HCT116 (cell line): Measurements from ENCODE around the gene GPR84. TPM values are rescaled to one million over a fixed set of nuclear protein-coding genes. Genes with fewer than 3 reads are reported as not detected.
"Not testable (repeated sequence)": the region's sequence is repeated elsewhere in the genome, so short reads cannot be mapped to it uniquely, and the experiment has no call there.

Experiments
- ATAC-seq: fragments of 200-7000 bp; cut with Tn5 transposase; 2 replicates; pipeline ENCODE4 v1.9.1; 2020; ENCODE audit warnings: mild to moderate bottlenecking, moderate library complexity
- BruUV-seq: library from RNA; stranded (reverse); fragments of 400-500 nt; replicated peaks from 2 replicates; lab custom pipeline; 2021; lab: Mats Ljungman, UMichigan
- CTCF ChIA-PET: fragments of 300-600 bp; sonication (Branson Sonifier 250); formaldehyde crosslinking; loops from one replicate; lab custom pipeline; 2021; ENCODE audit warnings: antibody characterized with exemption; lab: Charles Lee
- POLR2A ChIA-PET: fragments of 300-600, 350-600 bp; sonication (Branson Sonifier 250); formaldehyde crosslinking; loops from one replicate; lab custom pipeline; 2021; ENCODE audit warnings: antibody characterized with exemption; lab: Charles Lee
- RAD21 ChIA-PET, 2 experiments: fragments of 300-600 bp; sonication (Branson Sonifier 250); formaldehyde crosslinking; loops; one replicate each; lab custom pipeline; 2023; ENCODE audit warnings: low total read pairs in 2 of 2; ENCODE audit not compliant: uncharacterized antibody in 2 of 2, unreplicated experiment in 2 of 2, low non-redundant PET in 1 of 2; lab: Charles Lee
- DNase-seq: peaks from one replicate; pipeline ENCODE4 v3.0.0-alpha.2; 2010; ENCODE audit warnings: low read depth, low spot score
- H2AFZ ChIP-seq: fragments of 200-600 bp; shearing (Covaris generic), sonication (generic); 2 replicates; pipeline ENCODE4 v1.6.1; 2017; ENCODE audit warnings: low read depth, mixed run types, mixed read lengths, antibody characterized with exemption, low read length; ENCODE audit not compliant: poor library complexity, severe bottlenecking
- H3K27ac ChIP-seq: 2 replicates; pipeline ENCODE4 v1.5.1; 2012; ENCODE audit warnings: low read depth, low read length
- H3K27me3 ChIP-seq: fragments of 200-600 bp; sonication (generic); 2 replicates; pipeline ENCODE4 v1.6.1; 2016; ENCODE audit warnings: mixed run types, low read length, mixed read lengths; ENCODE audit not compliant: insufficient read depth
- H3K36me3 ChIP-seq, 2 experiments: fragments of 200-500 bp in 1 of 2; fragments of 200-600 bp in 1 of 2; sonication (Bioruptor generic) in 1 of 2; sonication (generic) in 1 of 2; 2 replicates each; pipeline versions ENCODE4 v1.5.1 to v1.6.1; 2014 to 2016; ENCODE audit warnings: low read length in 2 of 2, inconsistent platforms in 1 of 2, mixed read lengths in 1 of 2, mixed run types in 1 of 2; ENCODE audit not compliant: insufficient read depth in 2 of 2, control insufficient read depth in 1 of 2
- H3K4me1 ChIP-seq, 2 experiments: fragments of 200-600 bp in 1 of 2; sonication (generic) in 1 of 2; 2 replicates each; pipeline versions ENCODE4 v1.5.1 to v1.6.1; 2012 to 2017; ENCODE audit warnings: low read length in 2 of 2, inconsistent platforms in 1 of 2, mild to moderate bottlenecking in 1 of 2, mixed read lengths in 1 of 2, mixed run types in 1 of 2, moderate library complexity in 1 of 2; ENCODE audit not compliant: insufficient read depth in 2 of 2, control insufficient read depth in 1 of 2
- H3K4me2 ChIP-seq: fragments of 200-600 bp; sonication (generic); 2 replicates; pipeline ENCODE4 v1.6.1; 2017; ENCODE audit warnings: mixed run types, low read length, mixed read lengths
- H3K4me3 ChIP-seq, 2 experiments: fragments of 200-600 bp in 1 of 2; sonication (generic) in 1 of 2; replicated peaks in 1 of 2; 2 replicates each; pipeline ENCODE4 v1.5.1; 2011 to 2016; ENCODE audit warnings: low read length in 2 of 2, control low read depth in 1 of 2, low read depth in 1 of 2, mild to moderate bottlenecking in 1 of 2, mixed read lengths in 1 of 2, mixed run types in 1 of 2
- H3K79me2 ChIP-seq: fragments of 200-600 bp; sonication (generic); 2 replicates; pipeline ENCODE4 v1.6.1; 2017; ENCODE audit warnings: mild to moderate bottlenecking, mixed run types, low read length, moderate library complexity, mixed read lengths; ENCODE audit not compliant: insufficient read depth
- H3K9ac ChIP-seq: fragments of 200-600 bp; sonication (generic); 2 replicates; pipeline ENCODE4 v1.6.1; 2016; ENCODE audit warnings: low read length, mixed read lengths
- H3K9me2 ChIP-seq: fragments of 200-600 bp; sonication (generic), shearing (Covaris generic); 2 replicates; pipeline ENCODE4 v1.6.1; 2017; ENCODE audit warnings: mixed run types, mild to moderate bottlenecking, moderate library complexity; ENCODE audit not compliant: insufficient read depth
- H3K9me3 ChIP-seq, 2 experiments: fragments of 200-500 bp in 1 of 2; fragments of 200-600 bp in 1 of 2; sonication (Bioruptor generic) in 1 of 2; sonication (generic) in 1 of 2; 2 replicates each; pipeline ENCODE4 v1.6.1; 2014 to 2017; ENCODE audit warnings: low read length in 2 of 2, mixed read lengths in 2 of 2, inconsistent platforms in 1 of 2, low read depth in 1 of 2, mild to moderate bottlenecking in 1 of 2, mixed run types in 1 of 2, moderate library complexity in 1 of 2; ENCODE audit not compliant: control insufficient read depth in 1 of 2, insufficient read depth in 1 of 2
- H4K20me1 ChIP-seq: fragments of 200-600 bp; sonication (generic), shearing (Covaris generic); 2 replicates; pipeline ENCODE4 v1.6.1; 2017; ENCODE audit warnings: mixed run types, mild to moderate bottlenecking, moderate library complexity; ENCODE audit not compliant: insufficient read depth
- EGR1 ChIP-seq: IDR thresholded peaks from 2 replicates; pipeline ENCODE4 v1.6.1; 2012; ENCODE audit warnings: low read depth
- POLR2A ChIP-seq: IDR thresholded peaks from 2 replicates; pipeline ENCODE4 v1.7.0; 2011; ENCODE audit warnings: borderline replicate concordance; ENCODE audit not compliant: insufficient read depth, insufficient read length; ENCODE audit errors: extremely low read depth
- POLR2AphosphoS5 ChIP-seq: IDR thresholded peaks from 2 replicates; pipeline ENCODE4 v1.6.1; 2011; ENCODE audit warnings: mild to moderate bottlenecking, low read depth, low read length, moderate library complexity
- RAD21 ChIP-seq: IDR thresholded peaks from 2 replicates; pipeline ENCODE4 v1.6.1; 2012; ENCODE audit warnings: low read depth, mild to moderate bottlenecking
- SIN3A ChIP-seq: IDR thresholded peaks from 2 replicates; pipeline ENCODE4 v1.6.1; 2012; ENCODE audit warnings: low read depth
- SP1 ChIP-seq: IDR thresholded peaks from 2 replicates; pipeline ENCODE4 v1.6.1; 2012; ENCODE audit warnings: low read depth
- YY1 ChIP-seq: IDR thresholded peaks from 2 replicates; pipeline ENCODE4 v1.6.1; 2011; ENCODE audit warnings: low read length, low read depth, moderate library complexity, mild to moderate bottlenecking; ENCODE audit not compliant: insufficient replicate concordance; ENCODE audit errors: extremely low read depth
- ZFX ChIP-seq: fragments of 450-650 bp; IDR thresholded peaks from 2 replicates; pipeline ENCODE4 v1.6.1; 2017
- intact Hi-C: fragments of 100-400 bp; cut with micrococcal nuclease; formaldehyde crosslinking; loops from 2 replicates; pipeline ENCODE4 v1.10.0; 2022
- total RNA-seq: library from RNA; stranded (reverse); gene quantifications from one replicate; pipeline ENCODE4 v1.2.1, GENCODE V29; 2021; ENCODE audit not compliant: unreplicated experiment
- TF ChIP-seq, protein P1 (sequence below): IDR thresholded peaks from 2 replicates; pipeline ENCODE4 v1.6.1; 2012
- TF ChIP-seq, protein P2 (sequence below), 3 experiments: fragments of 200-600 bp in 1 of 3; sonication (generic) in 1 of 3; IDR thresholded peaks in 2 of 3; conservative IDR thresholded peaks in 1 of 3; 2 replicates each; pipeline ENCODE4 v1.5.1; 2012 to 2017; ENCODE audit warnings: low read depth in 2 of 3, low read length in 2 of 3, antibody characterized with exemption in 1 of 3, borderline replicate concordance in 1 of 3, control low read depth in 1 of 3, mild to moderate bottlenecking in 1 of 3, mixed read lengths in 1 of 3, mixed run types in 1 of 3, moderate library complexity in 1 of 3; ENCODE audit not compliant: insufficient read depth in 1 of 3

The GPR84 gene
- total RNA-seq, 1 experiment from 2014 or later: not detected

DNA sequence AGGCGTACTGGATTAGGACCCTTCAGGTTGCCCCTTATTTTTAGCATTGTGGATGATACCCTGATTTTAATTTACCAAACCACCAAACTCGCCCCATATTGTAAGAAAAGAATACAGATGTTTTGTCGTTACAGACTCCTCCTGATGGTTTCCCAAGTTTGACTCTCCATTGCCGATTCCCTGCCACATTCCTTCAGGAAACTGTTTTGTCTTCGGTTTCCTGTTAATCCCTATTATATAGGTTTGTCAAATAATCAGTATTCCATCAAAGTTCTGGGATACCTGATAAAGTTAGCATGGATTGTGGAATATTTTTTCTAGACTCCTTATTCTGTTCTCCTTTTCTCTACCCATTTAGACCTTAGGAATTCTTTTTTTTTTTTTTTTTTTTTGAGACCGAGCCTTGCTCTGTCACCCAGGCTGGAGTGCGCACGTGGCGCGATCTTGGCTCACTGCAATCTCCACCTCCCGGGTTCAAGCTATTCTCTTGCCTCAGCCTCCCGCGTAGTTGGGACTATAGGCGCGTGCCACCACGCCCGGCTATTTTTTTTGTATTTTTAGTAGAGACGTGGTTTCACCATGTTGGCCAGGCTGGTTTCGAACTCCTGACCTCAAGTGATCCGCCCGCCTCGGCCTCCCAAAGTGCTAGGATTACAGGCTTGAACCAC is 38.7 kb downstream of the GPR84 start:
- H3K9me3 ChIP-seq, H4K20me1 ChIP-seq, DNase-seq, H3K27me3 ChIP-seq, H3K9me2 ChIP-seq, H2AFZ ChIP-seq, ATAC-seq: not testable (repeated sequence)
- ChIA-PET POLR2A (interaction anchor here (0.6 to 5.9 kb wide), 24 partner anchors 10 to 325 kb away, joined by 3 to 73 read pairs (median 4); partner anchors contain the start of genes CBX5, HNRNPA1, HOXC9 and NFE2), CTCF (interaction anchor here (0.6 to 5.5 kb wide), 37 partner anchors 10 to 338 kb away, joined by 3 to 63 read pairs (median 4); partner anchors contain the start of genes CBX5, HNRNPA1 and NFE2), RAD21 (interaction anchor here (0.6 to 1.3 kb wide), 7 partner anchors 32 to 106 kb away, joined by 3 to 9 read pairs (median 4); no protein-coding TSS in a partner anchor)
- intact Hi-C loops: loop anchor here (1.0 to 5.0 kb wide), 3 partner anchors 15 to 45 kb away; partner anchors contain the start of genes CBX5, GPR84 and HNRNPA1
- Histone ChIP-seq H3K4me3 (peak overlapping the region; percentile 98), H3K4me1 (peaks cover 43 to 50% of the 10 kb centered on the region in 2 experiments), H3K4me2 (peak overlapping the region; percentile 94), H3K36me3 (peaks cover 3 to 10% of the 10 kb centered on the region in 2 experiments; a peak in 3 of 4 replicates), H3K9ac (peak overlapping the region; percentile 100), H3K79me2 (peaks cover 52% of the 10 kb centered on the region), H3K27ac (peak overlapping the region; percentile 90)
- TF ChIP-seq SIN3A: 0 out of 2 replicates have a peak, but pooled peaks have one; percentile 36
- TF ChIP-seq ZFX: peak; percentile 67; the same call in 1 of the 2 replicates
- TF ChIP-seq, protein P1, sequence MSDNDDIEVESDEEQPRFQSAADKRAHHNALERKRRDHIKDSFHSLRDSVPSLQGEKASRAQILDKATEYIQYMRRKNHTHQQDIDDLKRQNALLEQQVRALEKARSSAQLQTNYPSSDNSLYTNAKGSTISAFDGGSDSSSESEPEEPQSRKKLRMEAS: peak; percentile 77
- BruUV-seq: TSS peak; percentile 80

DNA sequence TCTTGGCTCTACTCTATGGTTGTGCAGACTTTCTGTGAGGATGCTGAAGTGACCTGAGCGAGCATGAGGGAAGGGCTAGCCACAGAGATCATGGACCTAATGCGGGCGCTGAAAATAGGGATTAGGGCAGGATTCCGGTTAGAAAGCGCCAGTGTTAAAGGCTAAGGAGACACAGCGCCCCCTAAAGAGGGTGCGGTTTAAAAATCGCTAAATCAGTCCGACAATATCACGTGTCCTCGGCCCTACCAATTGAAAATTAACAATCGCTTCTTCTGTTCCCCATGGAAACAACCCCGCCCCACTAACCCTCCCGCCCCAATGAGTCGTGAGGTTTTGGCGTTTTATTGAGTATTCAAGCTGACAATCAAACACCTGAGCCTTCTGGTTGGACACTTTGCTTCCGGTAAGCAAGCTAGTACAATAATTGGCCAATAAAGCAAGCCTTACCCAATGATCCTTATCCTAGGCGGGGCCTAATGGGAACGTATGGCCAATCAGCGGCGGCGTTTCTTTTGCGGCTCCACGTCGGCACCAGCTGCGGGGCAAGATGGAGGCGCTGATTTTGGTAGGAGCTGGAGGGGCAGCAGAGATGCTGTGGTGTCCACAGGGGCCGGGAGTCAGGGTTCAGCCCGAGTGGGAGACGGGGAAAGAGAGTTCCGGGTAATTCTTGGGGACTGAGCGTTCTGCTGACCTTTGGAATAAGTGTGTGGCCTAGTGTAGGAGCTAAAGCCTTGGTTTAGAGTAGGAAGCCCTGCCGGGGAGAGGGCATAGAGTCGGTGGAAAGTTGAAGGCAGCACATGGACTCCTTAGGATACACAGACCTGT is 39.5 kb downstream of the GPR84 start, which contains the start of gene COPZ1:
Gene COPZ1 (plus strand): TSS at position 515 of the 825 bp plus-strand sequence. CDS start 33 bp downstream, at position 548.
- no TSS peak for BruUV-seq
- TF ChIP-seq ZFX (peak; percentile 99), POLR2A (peak; percentile 63), RAD21 (peak; percentile 90), EGR1 (no peak), YY1 (peak; percentile 93), POLR2AphosphoS5 (peak; percentile 86), SP1 (peak; percentile 99)
- TF ChIP-seq, protein P2, sequence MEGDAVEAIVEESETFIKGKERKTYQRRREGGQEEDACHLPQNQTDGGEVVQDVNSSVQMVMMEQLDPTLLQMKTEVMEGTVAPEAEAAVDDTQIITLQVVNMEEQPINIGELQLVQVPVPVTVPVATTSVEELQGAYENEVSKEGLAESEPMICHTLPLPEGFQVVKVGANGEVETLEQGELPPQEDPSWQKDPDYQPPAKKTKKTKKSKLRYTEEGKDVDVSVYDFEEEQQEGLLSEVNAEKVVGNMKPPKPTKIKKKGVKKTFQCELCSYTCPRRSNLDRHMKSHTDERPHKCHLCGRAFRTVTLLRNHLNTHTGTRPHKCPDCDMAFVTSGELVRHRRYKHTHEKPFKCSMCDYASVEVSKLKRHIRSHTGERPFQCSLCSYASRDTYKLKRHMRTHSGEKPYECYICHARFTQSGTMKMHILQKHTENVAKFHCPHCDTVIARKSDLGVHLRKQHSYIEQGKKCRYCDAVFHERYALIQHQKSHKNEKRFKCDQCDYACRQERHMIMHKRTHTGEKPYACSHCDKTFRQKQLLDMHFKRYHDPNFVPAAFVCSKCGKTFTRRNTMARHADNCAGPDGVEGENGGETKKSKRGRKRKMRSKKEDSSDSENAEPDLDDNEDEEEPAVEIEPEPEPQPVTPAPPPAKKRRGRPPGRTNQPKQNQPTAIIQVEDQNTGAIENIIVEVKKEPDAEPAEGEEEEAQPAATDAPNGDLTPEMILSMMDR (IDR thresholded peaks at IDR 0.05 in 2 of 3, conservative IDR thresholded peaks at IDR 0.05 in 1 of 3; ENCODE audit: borderline replicate concordance in 1 of 3, insufficient read depth in 1 of 3, low read depth in 2 of 3, low read length in 2 of 3): peak; percentile 79 to 85 (median 79)

More for the DNA sequence above, 39.5 kb downstream of the GPR84 start, which contains the start of gene COPZ1:
- Histone ChIP-seq H3K36me3 (peaks cover 3% of the 10 kb centered on the region in 2 experiments; a peak in 2 of 4 replicates), H3K4me2 (peak within 1 kb of the TSS; percentile 94), H3K9ac (peak within 1 kb of the TSS; percentile 100), H3K27ac (peak within 1 kb of the TSS; percentile 90), H3K27me3 (no peaks in the 10 kb centered on the region), H4K20me1 (no peaks in the 10 kb centered on the region), H3K4me1 (peaks cover 35 to 43% of the 10 kb centered on the region in 2 experiments), H3K4me3 (peak within 1 kb of the TSS; percentile 98), H2AFZ (peak within 1 kb of the TSS; percentile 98), H3K79me2 (peaks cover 44% of the 10 kb centered on the region), H3K9me2 (no peaks in the 10 kb centered on the region), H3K9me3 (no peaks in the 10 kb centered on the region)
- ATAC-seq (peak; percentile 86), DNase-seq (peak; percentile 99)
- ChIA-PET POLR2A (interaction anchor here (0.6 to 5.9 kb wide), 24 partner anchors 11 to 325 kb away, joined by 3 to 73 read pairs (median 4); partner anchors contain the start of genes CBX5, HNRNPA1, HOXC9 and NFE2), RAD21 (interaction anchor here (0.6 to 1.3 kb wide), 8 partner anchors 31 to 105 kb away, joined by 3 to 9 read pairs (median 4); no protein-coding TSS in a partner anchor), CTCF (interaction anchor here (0.6 to 5.5 kb wide), 37 partner anchors 9 to 337 kb away, joined by 3 to 63 read pairs (median 4); partner anchors contain the start of genes CBX5, HNRNPA1 and NFE2)
- intact Hi-C loops: loop anchor here (1.0 to 5.0 kb wide), 4 partner anchors 14 to 45 kb away; partner anchors contain the start of genes CBX5, GPR84 and HNRNPA1
